GM12878 (cell line): ENCODE measurements around the gene TRABD. TPM values are rescaled to one million over a fixed set of nuclear protein-coding genes. Genes with fewer than 3 reads are reported as not detected.

ENCODE experiments used
- BRCA1 ChIP-seq: IDR thresholded peaks from 2 replicates; pipeline ENCODE4 v1.6.1; 2011; ENCODE audit warnings: low read depth, low read length, improper control_type of control experiment
- EED ChIP-seq: sonication (generic); IDR thresholded peaks from 2 replicates; pipeline ENCODE4 v1.6.1; 2016; ENCODE audit warnings: antibody characterized with exemption, low read depth
- EGR1 ChIP-seq, 2 experiments: IDR thresholded peaks; 1 replicate in 1 of 2; 2 replicates in 1 of 2; pipeline ENCODE4 v1.6.1; 2011 to 2012; ENCODE audit warnings: low read depth in 2 of 2, low read length in 2 of 2, borderline replicate concordance in 1 of 2, mild to moderate bottlenecking in 1 of 2, moderate library complexity in 1 of 2
- EP300 ChIP-seq, 2 experiments: fragments of 150-350 bp in 1 of 2; IDR thresholded peaks; 2 replicates each; pipeline ENCODE4 v1.6.1; 2011 to 2012; ENCODE audit warnings: low read depth in 2 of 2, low read length in 2 of 2, borderline replicate concordance in 1 of 2, improper control_type of control experiment in 1 of 2, inconsistent platforms in 1 of 2; ENCODE audit not compliant: control insufficient read depth in 1 of 2
- FOXK2 ChIP-seq: fragments of 450-650 bp; IDR thresholded peaks from 2 replicates; pipeline ENCODE4 v1.6.1; 2017; ENCODE audit warnings: mild to moderate bottlenecking, moderate library complexity
- GATAD2B ChIP-seq: fragments of 450-650 bp; conservative IDR thresholded peaks from 2 replicates; pipeline ENCODE4 v1.6.1; 2017; ENCODE audit warnings: low read depth, mild to moderate bottlenecking, moderate library complexity
- HCFC1 ChIP-seq: fragments of 150-350 bp; IDR thresholded peaks from 2 replicates; pipeline ENCODE4 v1.6.1; 2014; ENCODE audit warnings: low read length
- IKZF2 ChIP-seq, 2 experiments: fragments of 450-650 bp; IDR thresholded peaks; 2 replicates each; pipeline ENCODE4 v1.6.1; 2017; ENCODE audit warnings: mild to moderate bottlenecking in 2 of 2, moderate library complexity in 2 of 2
- JUND ChIP-seq: IDR thresholded peaks from 2 replicates; pipeline ENCODE4 v1.6.1; 2012; ENCODE audit warnings: low read depth, mild to moderate bottlenecking, low read length, improper control_type of control experiment, moderate library complexity
- MTA2 ChIP-seq: fragments of 450-650 bp; IDR thresholded peaks from 2 replicates; pipeline ENCODE4 v1.6.1; 2016; ENCODE audit warnings: low read depth, mild to moderate bottlenecking, moderate library complexity
- MTA3 ChIP-seq: IDR thresholded peaks from 2 replicates; pipeline ENCODE4 v1.6.1; 2012; ENCODE audit warnings: low read length, inconsistent platforms, borderline replicate concordance
- NFYB ChIP-seq: IDR thresholded peaks from 2 replicates; pipeline ENCODE4 v1.6.1; 2011; ENCODE audit warnings: low read depth, mild to moderate bottlenecking, low read length, improper control_type of control experiment, moderate library complexity; ENCODE audit not compliant: insufficient read depth
- NRF1 ChIP-seq: conservative IDR thresholded peaks from 2 replicates; pipeline ENCODE4 v1.6.1; 2011; ENCODE audit warnings: mild to moderate bottlenecking, low read depth, low read length, improper control_type of control experiment
- POLR2AphosphoS2 ChIP-seq: IDR thresholded peaks from 2 replicates; pipeline ENCODE4 v1.6.1; 2011; ENCODE audit warnings: low read depth, mild to moderate bottlenecking, low read length, improper control_type of control experiment, moderate library complexity
- RAD51 ChIP-seq: fragments of 450-650 bp; IDR thresholded peaks from 2 replicates; pipeline ENCODE4 v1.6.1; 2016; ENCODE audit warnings: moderate library complexity, mild to moderate bottlenecking, inconsistent platforms
- RCOR1 ChIP-seq: conservative IDR thresholded peaks from 2 replicates; pipeline ENCODE4 v1.6.1; 2012; ENCODE audit warnings: low read depth, low read length, improper control_type of control experiment
- RFX5 ChIP-seq: IDR thresholded peaks from 2 replicates; pipeline ENCODE4 v1.6.1; 2011; ENCODE audit warnings: low read depth, low read length, improper control_type of control experiment
- RUNX3 ChIP-seq: IDR thresholded peaks from 2 replicates; pipeline ENCODE4 v1.6.1; 2012; ENCODE audit warnings: low read length, inconsistent platforms
- SIX5 ChIP-seq: IDR thresholded peaks from 2 replicates; pipeline ENCODE4 v1.6.1; 2011; ENCODE audit warnings: mild to moderate bottlenecking, low read depth, low read length, moderate library complexity; ENCODE audit not compliant: severe bottlenecking
- SP1 ChIP-seq: IDR thresholded peaks from one replicate; pipeline ENCODE4 v1.6.1; 2011; ENCODE audit warnings: low read depth, low read length
- SPI1 ChIP-seq: IDR thresholded peaks from 2 replicates; pipeline ENCODE4 v1.6.1; 2011; ENCODE audit warnings: low read depth, mild to moderate bottlenecking, low read length, moderate library complexity, borderline replicate concordance; ENCODE audit not compliant: insufficient read depth
- TCF7 ChIP-seq: IDR thresholded peaks from 2 replicates; pipeline ENCODE4 v1.6.1; 2014; ENCODE audit warnings: antibody characterized with exemption, borderline replicate concordance
- USF2 ChIP-seq: IDR thresholded peaks from 2 replicates; pipeline ENCODE4 v1.6.1; 2011; ENCODE audit warnings: low read depth, low read length, improper control_type of control experiment, borderline replicate concordance
- YY1 ChIP-seq: IDR thresholded peaks from 2 replicates; pipeline ENCODE4 v1.6.1; 2011; ENCODE audit warnings: low read depth, mild to moderate bottlenecking, low read length
- ZBTB33 ChIP-seq: fragments of 450-650 bp; IDR thresholded peaks from 2 replicates; pipeline ENCODE4 v1.6.1; 2017; ENCODE audit warnings: mild to moderate bottlenecking
- polyA plus RNA-seq, 11 experiments: library from polyadenylated mRNA; depleted of rRNA in 4 of 11; unstranded in 6 of 11; stranded (reverse) in 5 of 11; fragments of >200 nt; fragmentation: Nextera tagmentation in 4 of 11; fragmentation: Illumina TruSeq in 1 of 11; extraction: Ambion mirVana in 4 of 11; extraction: Trizol in 1 of 11; gene quantifications; 1 replicate in 1 of 11; 2 replicates in 10 of 11; pipeline versions ENCODE4 v1.2.1 to v1.2.3, GENCODE V29; 2011 to 2016; ENCODE audit warnings: inconsistent platforms in 2 of 11, missing spikeins in 2 of 11, low read depth in 1 of 11
- total RNA-seq, 4 experiments: library from RNA; depleted of rRNA in 3 of 4; stranded (reverse); fragments of >200 nt in 3 of 4; fragmentation: Illumina TruSeq in 1 of 4; extraction: Trizol in 1 of 4; gene quantifications; 2 replicates each; pipeline versions ENCODE4 v1.2.1 to v1.2.3, GENCODE V29; 2013 to 2021
- TF ChIP-seq, protein P1 (sequence below): IDR thresholded peaks from 2 replicates; pipeline ENCODE4 v1.6.1; 2012; ENCODE audit warnings: low read depth, low read length, improper control_type of control experiment
- TF ChIP-seq, protein P2 (sequence below): IDR thresholded peaks from 2 replicates; pipeline ENCODE4 v1.6.1; 2012; ENCODE audit warnings: low read depth, low read length, improper control_type of control experiment

TRABD gene
- total and polyA plus RNA-seq, 10 of the 15 experiments (the other 5 are each of a cell fraction or from before 2014, with no cell fraction given): 0.43 to 116 (median 58.1) TPM

DNA sequence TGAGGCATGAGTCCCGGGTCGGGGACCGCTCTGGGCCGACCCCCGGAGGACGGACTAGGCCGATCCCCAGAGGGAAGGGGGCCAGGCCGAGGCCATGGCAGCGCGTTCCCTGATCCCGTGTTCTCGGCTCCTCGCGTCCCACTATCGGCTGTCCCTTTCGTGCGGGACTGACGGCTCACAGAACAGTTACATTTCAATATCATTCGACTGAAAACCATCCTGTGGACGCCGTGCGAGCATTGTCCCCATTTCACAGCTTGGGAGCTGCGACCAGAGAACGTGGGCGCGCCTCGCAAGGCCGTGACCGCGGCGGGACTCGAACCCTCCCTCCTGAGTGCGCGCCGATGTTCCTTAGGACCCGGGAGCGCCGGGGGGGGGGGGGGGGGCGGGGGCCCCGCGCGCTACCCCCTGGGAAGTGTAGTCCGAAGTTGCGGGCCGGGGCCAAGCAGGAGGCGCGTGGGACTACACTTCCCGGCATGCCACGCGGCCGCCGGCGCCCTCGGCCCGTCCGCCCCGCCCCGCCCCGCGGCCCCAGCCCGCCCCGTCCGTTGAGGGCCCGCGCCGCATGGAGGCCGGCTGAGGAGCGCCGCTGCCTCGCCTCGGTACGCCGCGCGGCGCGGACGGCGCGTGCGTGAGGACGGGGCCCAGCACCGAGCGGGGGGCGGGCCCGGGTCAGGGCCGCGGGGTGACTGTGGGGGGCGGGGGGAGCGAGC is at the start of gene TRABD (continued):
- TF ChIP-seq TCF7: no peak
- TF ChIP-seq EP300 (IDR thresholded peaks at IDR 0.05; ENCODE audit: borderline replicate concordance in 1 of 2, control insufficient read depth in 1 of 2, low read depth in 2 of 2, low read length in 2 of 2): no peak
- no peak for TF ChIP-seq USF2
- TF ChIP-seq MTA3: no peak
- TF ChIP-seq, protein P1, sequence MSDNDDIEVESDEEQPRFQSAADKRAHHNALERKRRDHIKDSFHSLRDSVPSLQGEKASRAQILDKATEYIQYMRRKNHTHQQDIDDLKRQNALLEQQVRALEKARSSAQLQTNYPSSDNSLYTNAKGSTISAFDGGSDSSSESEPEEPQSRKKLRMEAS: no peak
- no peak for TF ChIP-seq BRCA1
- TF ChIP-seq RUNX3: no peak
- TF ChIP-seq SP1: no peak
- no peak for TF ChIP-seq POLR2AphosphoS2
- TF ChIP-seq GATAD2B: no peak; the same call in 1 of the 2 replicates
- TF ChIP-seq EGR1 (IDR thresholded peaks at IDR 0.05; ENCODE audit: borderline replicate concordance in 1 of 2, low read depth in 2 of 2, low read length in 2 of 2): peak in 1 of 2 experiments; percentile 62; a peak in 2 of 3 replicates
- TF ChIP-seq RAD51: no peak
- TF ChIP-seq IKZF2 (IDR thresholded peaks at IDR 0.05): no peak
- TF ChIP-seq ZBTB33: no peak
- TF ChIP-seq YY1: peak; percentile 57; the same call in 1 of the 2 replicates
- TF ChIP-seq RCOR1: no peak
- TF ChIP-seq SIX5: peak; percentile 74
- no peak for TF ChIP-seq MTA2
- no peak; the same call in 1 of the 2 replicates for TF ChIP-seq NRF1
- no peak for TF ChIP-seq FOXK2
- TF ChIP-seq EED: no peak
- TF ChIP-seq HCFC1: peak; percentile 85
- TF ChIP-seq JUND: no peak
- TF ChIP-seq, protein P2, sequence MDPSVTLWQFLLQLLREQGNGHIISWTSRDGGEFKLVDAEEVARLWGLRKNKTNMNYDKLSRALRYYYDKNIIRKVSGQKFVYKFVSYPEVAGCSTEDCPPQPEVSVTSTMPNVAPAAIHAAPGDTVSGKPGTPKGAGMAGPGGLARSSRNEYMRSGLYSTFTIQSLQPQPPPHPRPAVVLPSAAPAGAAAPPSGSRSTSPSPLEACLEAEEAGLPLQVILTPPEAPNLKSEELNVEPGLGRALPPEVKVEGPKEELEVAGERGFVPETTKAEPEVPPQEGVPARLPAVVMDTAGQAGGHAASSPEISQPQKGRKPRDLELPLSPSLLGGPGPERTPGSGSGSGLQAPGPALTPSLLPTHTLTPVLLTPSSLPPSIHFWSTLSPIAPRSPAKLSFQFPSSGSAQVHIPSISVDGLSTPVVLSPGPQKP: no peak
- TF ChIP-seq NFYB: no peak
- no peak for TF ChIP-seq SPI1
- no peak for TF ChIP-seq RFX5
